Measurements from ENCODE around the gene YPEL4.

DNA sequence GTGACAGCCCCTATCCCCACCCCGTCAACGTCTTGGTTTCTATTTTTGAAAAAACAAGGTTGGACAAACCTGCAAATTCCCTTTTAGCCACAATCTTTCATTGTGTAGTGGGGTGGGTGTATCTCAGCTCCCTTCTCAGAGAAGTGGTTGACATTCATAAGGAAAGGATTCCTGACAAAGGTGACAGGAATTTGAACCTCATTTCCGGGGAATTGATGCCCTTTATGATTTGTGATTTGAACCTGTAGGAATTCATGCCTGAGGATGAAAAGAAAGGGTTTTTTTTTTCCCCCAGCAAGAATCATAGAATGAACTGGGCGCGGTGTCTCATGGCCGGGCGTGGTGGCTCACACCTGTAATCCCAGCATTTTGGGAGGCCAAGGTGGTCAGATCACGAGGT, 14.5 kb downstream of the YPEL4 start:
- TF ChIP-seq, protein P1, sequence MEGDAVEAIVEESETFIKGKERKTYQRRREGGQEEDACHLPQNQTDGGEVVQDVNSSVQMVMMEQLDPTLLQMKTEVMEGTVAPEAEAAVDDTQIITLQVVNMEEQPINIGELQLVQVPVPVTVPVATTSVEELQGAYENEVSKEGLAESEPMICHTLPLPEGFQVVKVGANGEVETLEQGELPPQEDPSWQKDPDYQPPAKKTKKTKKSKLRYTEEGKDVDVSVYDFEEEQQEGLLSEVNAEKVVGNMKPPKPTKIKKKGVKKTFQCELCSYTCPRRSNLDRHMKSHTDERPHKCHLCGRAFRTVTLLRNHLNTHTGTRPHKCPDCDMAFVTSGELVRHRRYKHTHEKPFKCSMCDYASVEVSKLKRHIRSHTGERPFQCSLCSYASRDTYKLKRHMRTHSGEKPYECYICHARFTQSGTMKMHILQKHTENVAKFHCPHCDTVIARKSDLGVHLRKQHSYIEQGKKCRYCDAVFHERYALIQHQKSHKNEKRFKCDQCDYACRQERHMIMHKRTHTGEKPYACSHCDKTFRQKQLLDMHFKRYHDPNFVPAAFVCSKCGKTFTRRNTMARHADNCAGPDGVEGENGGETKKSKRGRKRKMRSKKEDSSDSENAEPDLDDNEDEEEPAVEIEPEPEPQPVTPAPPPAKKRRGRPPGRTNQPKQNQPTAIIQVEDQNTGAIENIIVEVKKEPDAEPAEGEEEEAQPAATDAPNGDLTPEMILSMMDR (IDR thresholded peaks at IDR 0.05): no peak
- TF ChIP-seq ZFX (IDR thresholded peaks at IDR 0.05; ENCODE audit: borderline replicate concordance): no peak

Data from 22Rv1 (cell line).